Endodermal cell (in vitro differentiated cells): ENCODE data around the gene BPIFA1. TPM values are rescaled to one million over a fixed set of nuclear protein-coding genes. Genes with fewer than 3 reads are reported as not detected.

Experiments used
- DNase-seq: peaks from one replicate; pipeline ENCODE4 v3.0.0-alpha.2; 2017
- H3K27ac ChIP-seq: 2 replicates; pipeline ENCODE4 v1.5.1; 2013; ENCODE audit warnings: mild to moderate bottlenecking, low read depth, low read length, moderate library complexity
- H3K27me3 ChIP-seq: 2 replicates; pipeline ENCODE4 v1.6.1; 2013; ENCODE audit warnings: mild to moderate bottlenecking, low read length, moderate library complexity; ENCODE audit not compliant: insufficient read depth, control insufficient read depth, poor library complexity, severe bottlenecking
- H3K36me3 ChIP-seq: 2 replicates; pipeline ENCODE4 v1.7.0; 2013; ENCODE audit warnings: mild to moderate bottlenecking, low read length, moderate library complexity; ENCODE audit not compliant: control insufficient read depth, insufficient read depth
- H3K4me1 ChIP-seq: one replicate; pipeline ENCODE4 v1.7.0; 2013; ENCODE audit warnings: low read length; ENCODE audit not compliant: control insufficient read depth, insufficient read depth
- H3K4me3 ChIP-seq: 2 replicates; pipeline ENCODE4 v1.5.1; 2013; ENCODE audit warnings: mild to moderate bottlenecking, low read length, moderate library complexity
- H3K9ac ChIP-seq: 2 replicates; pipeline ENCODE4 v1.6.1; 2013; ENCODE audit warnings: mild to moderate bottlenecking, low read length, moderate library complexity; ENCODE audit not compliant: poor library complexity, severe bottlenecking; ENCODE audit errors: extremely low read depth
- H3K9me3 ChIP-seq: 2 replicates; pipeline ENCODE4 v1.6.1; 2013; ENCODE audit warnings: mild to moderate bottlenecking, low read length, moderate library complexity; ENCODE audit not compliant: control insufficient read depth
- H3K27ac Mint-ChIP-seq: 2 replicates; pipeline ENCODE4 v1.8.0; 2020; ENCODE audit warnings: mixed read lengths
- H3K27me3 Mint-ChIP-seq: 2 replicates; pipeline ENCODE4 v1.8.0; 2021; ENCODE audit warnings: mild to moderate bottlenecking, mixed read lengths; ENCODE audit not compliant: insufficient read depth
- H3K36me3 Mint-ChIP-seq: 2 replicates; pipeline ENCODE4 v1.8.0; 2020; ENCODE audit warnings: low read depth, mixed read lengths
- H3K4me1 Mint-ChIP-seq: 2 replicates; pipeline ENCODE4 v1.8.0; 2020; ENCODE audit warnings: mixed read lengths
- H3K4me3 Mint-ChIP-seq: 2 replicates; pipeline ENCODE4 v1.8.0; 2020; ENCODE audit warnings: mild to moderate bottlenecking, moderate library complexity, mixed read lengths
- H3K9me3 Mint-ChIP-seq: 2 replicates; pipeline ENCODE4 v1.8.0; 2020; ENCODE audit warnings: mild to moderate bottlenecking, mixed read lengths
- WGBS, 2 experiments: methylation state at CpG; one replicate each; pipeline versions ENCODE4 v1.1.5 to v1.1.7; 2013; ENCODE audit warnings: missing lambda C conversion rate in 2 of 2, mixed read lengths in 1 of 2; ENCODE audit not compliant: insufficient coverage in 1 of 2, insufficient read length in 1 of 2; 5-methylcytosine and 5-hydroxymethylcytosine counted together
- long read RNA-seq, 4 experiments: library from polyadenylated mRNA in 2 of 4; library from RNA in 1 of 4; library from capped mRNA in 1 of 4; stranded (forward) in 3 of 4; unstranded in 1 of 4; transcript quantifications; one replicate each; pipeline ENCODE4 v2.0.0, GENCODE V29; 2020 to 2021; ENCODE audit warnings: inconsistent platforms in 1 of 4
- polyA plus RNA-seq, 2 experiments: library from polyadenylated mRNA; stranded (reverse); fragments of 50-300 nt; gene quantifications; one replicate each; pipeline ENCODE4 v1.2.3, GENCODE V29; 2013
- total RNA-seq, 2 donors: library from RNA; stranded (reverse); fragmentation: NEBNext Ultra II Directional in 1 of 2; extraction: Animal tissue kit (Norgen Biotek cat#: 25700) in 1 of 2; gene quantifications; 2 replicates in 1 of 2; 3 replicates in 1 of 2; pipeline ENCODE4 v1.2.1, GENCODE V29; 2021
- TF ChIP-seq, protein P1 (sequence below): fragments of 200-600 bp; sonication (generic); conservative IDR thresholded peaks from 2 replicates; pipeline ENCODE4 v1.5.0; 2021; ENCODE audit warnings: antibody characterized with exemption, mild to moderate bottlenecking

BPIFA1 gene
- total RNA-seq: 1 to 10 TPM in 1 of 2 donors, not detected in 1; 1.4 TPM
- 0.25 TPM for polyA plus RNA-seq (2013, experiment 1 of 2)
- not detected for polyA plus RNA-seq (2013, experiment 2 of 2)
- long read RNA-seq, experiment 1: 0 reads
- long read RNA-seq, experiment 2: 0 reads
- long read RNA-seq, experiment 3, partial matches to known transcripts: 0 of 1 reads
- long read RNA-seq, experiment 3, other reads (novel, unspliced or antisense): 0 of 1 reads
- long read RNA-seq, experiment 4: 0 reads

DNA sequence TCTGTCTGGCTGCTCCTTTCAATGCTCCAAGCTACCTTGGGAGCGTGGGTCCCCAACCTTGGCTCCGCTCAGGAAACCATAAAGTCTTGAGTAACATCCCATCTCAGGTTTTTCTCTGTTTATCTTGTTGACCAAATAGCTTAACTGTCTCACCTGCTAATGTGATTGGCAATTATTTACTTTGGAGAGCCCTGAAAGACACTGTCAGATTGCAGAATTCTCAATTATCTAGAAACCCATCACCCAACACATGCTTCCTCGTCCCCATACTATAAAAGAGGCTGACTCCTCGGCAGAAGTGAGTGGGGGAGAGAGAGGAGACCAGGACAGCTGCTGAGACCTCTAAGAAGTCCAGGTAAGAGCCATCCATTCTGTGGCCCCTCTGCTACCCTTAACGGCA lies at the start of gene BPIFA1:
Gene BPIFA1, plus strand, starts transcription at position 301 of the 400 bp plus-strand sequence. CDS start 1,716 bp downstream, outside the sequence.
- H3K36me3 Mint-ChIP-seq: no peaks in the 10 kb centered on the region
- TF ChIP-seq, protein P1, sequence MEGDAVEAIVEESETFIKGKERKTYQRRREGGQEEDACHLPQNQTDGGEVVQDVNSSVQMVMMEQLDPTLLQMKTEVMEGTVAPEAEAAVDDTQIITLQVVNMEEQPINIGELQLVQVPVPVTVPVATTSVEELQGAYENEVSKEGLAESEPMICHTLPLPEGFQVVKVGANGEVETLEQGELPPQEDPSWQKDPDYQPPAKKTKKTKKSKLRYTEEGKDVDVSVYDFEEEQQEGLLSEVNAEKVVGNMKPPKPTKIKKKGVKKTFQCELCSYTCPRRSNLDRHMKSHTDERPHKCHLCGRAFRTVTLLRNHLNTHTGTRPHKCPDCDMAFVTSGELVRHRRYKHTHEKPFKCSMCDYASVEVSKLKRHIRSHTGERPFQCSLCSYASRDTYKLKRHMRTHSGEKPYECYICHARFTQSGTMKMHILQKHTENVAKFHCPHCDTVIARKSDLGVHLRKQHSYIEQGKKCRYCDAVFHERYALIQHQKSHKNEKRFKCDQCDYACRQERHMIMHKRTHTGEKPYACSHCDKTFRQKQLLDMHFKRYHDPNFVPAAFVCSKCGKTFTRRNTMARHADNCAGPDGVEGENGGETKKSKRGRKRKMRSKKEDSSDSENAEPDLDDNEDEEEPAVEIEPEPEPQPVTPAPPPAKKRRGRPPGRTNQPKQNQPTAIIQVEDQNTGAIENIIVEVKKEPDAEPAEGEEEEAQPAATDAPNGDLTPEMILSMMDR: no peak
- H3K27me3 Mint-ChIP-seq: peaks cover 72% of the 10 kb centered on the region
- no peak within 1 kb of the TSS for H3K27ac ChIP-seq
- no peak for DNase-seq
- peaks cover 19% of the 10 kb centered on the region for H3K4me1 Mint-ChIP-seq
- H3K9me3 Mint-ChIP-seq: no peaks in the 10 kb centered on the region
- no peak within 1 kb of the TSS for H3K4me3 ChIP-seq
- no peak within 1 kb of the TSS for H3K9ac ChIP-seq
- H3K4me1 ChIP-seq: peaks cover 9% of the 10 kb centered on the region
- no peaks in the 10 kb centered on the region for H3K9me3 ChIP-seq
- H3K27me3 ChIP-seq: peaks cover 33% of the 10 kb centered on the region
- H3K27ac Mint-ChIP-seq: no peak within 1 kb of the TSS
- H3K4me3 Mint-ChIP-seq: no peak within 1 kb of the TSS
- 78 to 84% methylated on average over 3 to 4 of the region's 5 CpGs for WGBS, 2 experiments
- H3K36me3 ChIP-seq: no peaks in the 10 kb centered on the region

DNA sequence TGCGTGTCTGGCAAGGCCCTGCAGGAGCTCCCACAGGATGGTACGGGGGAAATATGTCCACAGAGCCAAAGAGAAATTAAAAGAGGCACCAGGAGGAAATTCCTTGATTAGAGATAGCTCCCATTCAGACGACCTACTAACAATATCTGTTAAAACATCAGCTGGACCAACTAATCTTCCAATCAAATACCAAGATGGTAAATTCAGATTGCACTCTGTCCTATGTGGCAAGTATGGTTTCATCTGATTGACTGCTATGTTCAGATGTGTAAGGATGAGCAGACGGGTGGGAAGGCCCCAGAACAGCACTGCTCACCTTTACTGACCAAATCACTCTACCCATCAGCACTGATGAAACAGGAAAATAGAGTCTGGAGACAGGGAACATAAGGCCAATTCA lies 48.3 kb upstream of the BPIFA1 start:
- H3K36me3 ChIP-seq: no peaks in the 10 kb centered on the region
- H3K27ac ChIP-seq: no peak overlapping the region
- DNase-seq: no peak
- H3K27me3 ChIP-seq: peaks cover 16% of the 10 kb centered on the region
- Mint-ChIP-seq H3K4me3 (no peak overlapping the region), H3K27me3 (peaks cover 6% of the 10 kb centered on the region), H3K4me1 (no peaks in the 10 kb centered on the region), H3K9me3 (peaks cover 33% of the 10 kb centered on the region), H3K27ac (no peak overlapping the region), H3K36me3 (peaks cover 1% of the 10 kb centered on the region)
- no peak overlapping the region for H3K9ac ChIP-seq
- no peaks in the 10 kb centered on the region for H3K4me1 ChIP-seq
- WGBS, 2 experiments: 89 to 94% methylated on average over 3 to 4 of the region's 4 CpGs
- H3K9me3 ChIP-seq: no peaks in the 10 kb centered on the region
- TF ChIP-seq, protein P1: no peak
- H3K4me3 ChIP-seq: no peak overlapping the region

DNA sequence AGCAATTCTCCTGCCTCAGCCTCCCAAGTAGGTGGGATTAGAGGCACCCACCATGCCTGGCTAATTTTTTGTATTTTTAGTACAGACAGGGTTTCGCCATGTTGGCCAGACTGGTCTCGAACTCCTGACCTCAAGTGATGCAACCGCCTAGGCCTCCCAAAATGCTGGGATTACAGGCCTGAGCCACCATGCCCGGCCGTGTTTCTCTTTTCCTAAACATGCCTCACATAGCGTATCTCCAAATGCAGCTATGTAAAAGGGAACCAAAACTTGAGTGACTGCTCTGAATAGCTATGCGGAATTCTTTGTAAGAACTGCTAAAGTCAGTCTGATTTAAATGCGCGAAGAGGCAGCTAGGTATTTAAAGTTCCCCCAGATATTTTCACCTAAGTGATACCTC lies 47.4 kb upstream of the BPIFA1 start:
- H3K36me3 Mint-ChIP-seq: peaks cover 1% of the 10 kb centered on the region
- H3K9me3 ChIP-seq: no peaks in the 10 kb centered on the region
- TF ChIP-seq, protein P1: no peak
- no peak overlapping the region for H3K9ac ChIP-seq
- peaks cover 20% of the 10 kb centered on the region for H3K27me3 ChIP-seq
- H3K4me1 Mint-ChIP-seq: no peaks in the 10 kb centered on the region
- H3K4me3 ChIP-seq: no peak overlapping the region
- DNase-seq: no peak
- H3K27ac ChIP-seq: no peak overlapping the region
- 87 to 90% methylated on average over 9 of the region's 9 CpGs for WGBS, 2 experiments
- no peaks in the 10 kb centered on the region for H3K4me1 ChIP-seq
- peaks cover 27% of the 10 kb centered on the region for H3K9me3 Mint-ChIP-seq
- no peaks in the 10 kb centered on the region for H3K36me3 ChIP-seq
- H3K4me3 Mint-ChIP-seq: no peak overlapping the region
- H3K27ac Mint-ChIP-seq: no peak overlapping the region
- peaks cover 7% of the 10 kb centered on the region for H3K27me3 Mint-ChIP-seq
